Loucy (cell line): ENCODE measurements around the gene HMG20B.

Experiments
- H2AFZ ChIP-seq: fragments of 200-600 bp; sonication (generic); 2 replicates; pipeline ENCODE4 v1.6.0; 2016; ENCODE audit warnings: antibody characterized with exemption, mild to moderate bottlenecking, low read length, moderate library complexity
- H3F3A ChIP-seq: fragments of 200-600 bp; 2 replicates; pipeline ENCODE4 v1.6.0; 2016; ENCODE audit warnings: antibody characterized with exemption, low read depth, mild to moderate bottlenecking
- H3K27me3 ChIP-seq: fragments of 200-600 bp; sonication (generic); 2 replicates; pipeline ENCODE4 v1.6.1; 2014; ENCODE audit warnings: low read length, mild to moderate bottlenecking; ENCODE audit not compliant: insufficient read depth, poor library complexity, severe bottlenecking
- H3K36me3 ChIP-seq: fragments of 200-600 bp; sonication (generic); 2 replicates; pipeline ENCODE4 v1.6.1; 2016; ENCODE audit warnings: low read length; ENCODE audit not compliant: insufficient read depth
- H3K4me1 ChIP-seq: fragments of 200-600 bp; sonication (generic); 2 replicates; pipeline ENCODE4 v1.5.1; 2014; ENCODE audit warnings: low read length, mild to moderate bottlenecking; ENCODE audit not compliant: insufficient read depth, poor library complexity, severe bottlenecking
- H3K4me2 ChIP-seq: fragments of 200-600 bp; sonication (generic); 2 replicates; pipeline ENCODE4 v1.6.0; 2014; ENCODE audit warnings: antibody characterized with exemption, low read length, low read depth, mild to moderate bottlenecking; ENCODE audit not compliant: poor library complexity, severe bottlenecking
- H3K4me3 ChIP-seq: fragments of 200-600 bp; sonication (generic); 2 replicates; pipeline ENCODE4 v1.5.1; 2014; ENCODE audit warnings: low read length, mild to moderate bottlenecking, mixed read lengths; ENCODE audit not compliant: poor library complexity, severe bottlenecking
- H3K79me2 ChIP-seq: fragments of 200-600 bp; sonication (generic); 2 replicates; pipeline ENCODE4 v1.6.1; 2014; ENCODE audit warnings: low read length; ENCODE audit not compliant: insufficient read depth
- H3K9ac ChIP-seq: fragments of 200-600 bp; sonication (generic); 2 replicates; pipeline ENCODE4 v1.6.0; 2014; ENCODE audit warnings: mild to moderate bottlenecking, low read depth, low read length, moderate library complexity; ENCODE audit not compliant: poor library complexity, severe bottlenecking
- H3K9me2 ChIP-seq: fragments of 200-600 bp; sonication (generic); replicated peaks from 2 replicates; pipeline ENCODE4 v1.6.1; 2016; ENCODE audit warnings: low read depth, low read length, mixed read lengths
- H3K9me3 ChIP-seq: fragments of 200-600 bp; sonication (generic); 2 replicates; pipeline ENCODE4 v1.6.1; 2014; ENCODE audit warnings: mild to moderate bottlenecking, antibody characterized with exemption, low read length, low read depth; ENCODE audit not compliant: insufficient read depth
- H4K20me1 ChIP-seq: fragments of 200-600 bp; sonication (generic); 2 replicates; pipeline ENCODE4 v1.6.0; 2014; ENCODE audit warnings: antibody characterized with exemption, low read length, mild to moderate bottlenecking; ENCODE audit not compliant: insufficient read depth, poor library complexity, severe bottlenecking
- CTCF ChIP-seq: fragments of 200-600 bp; sonication (generic); conservative IDR thresholded peaks from 2 replicates; pipeline ENCODE4 v1.5.1; 2014; ENCODE audit warnings: mild to moderate bottlenecking, antibody characterized with exemption, low read length
- EZH2phosphoT487 ChIP-seq: fragments of 200-600 bp; IDR thresholded peaks from 2 replicates; pipeline ENCODE4 v1.6.1; 2018; ENCODE audit warnings: antibody characterized with exemption, mild to moderate bottlenecking, moderate library complexity, borderline replicate concordance

Gene HMG20B

DNA sequence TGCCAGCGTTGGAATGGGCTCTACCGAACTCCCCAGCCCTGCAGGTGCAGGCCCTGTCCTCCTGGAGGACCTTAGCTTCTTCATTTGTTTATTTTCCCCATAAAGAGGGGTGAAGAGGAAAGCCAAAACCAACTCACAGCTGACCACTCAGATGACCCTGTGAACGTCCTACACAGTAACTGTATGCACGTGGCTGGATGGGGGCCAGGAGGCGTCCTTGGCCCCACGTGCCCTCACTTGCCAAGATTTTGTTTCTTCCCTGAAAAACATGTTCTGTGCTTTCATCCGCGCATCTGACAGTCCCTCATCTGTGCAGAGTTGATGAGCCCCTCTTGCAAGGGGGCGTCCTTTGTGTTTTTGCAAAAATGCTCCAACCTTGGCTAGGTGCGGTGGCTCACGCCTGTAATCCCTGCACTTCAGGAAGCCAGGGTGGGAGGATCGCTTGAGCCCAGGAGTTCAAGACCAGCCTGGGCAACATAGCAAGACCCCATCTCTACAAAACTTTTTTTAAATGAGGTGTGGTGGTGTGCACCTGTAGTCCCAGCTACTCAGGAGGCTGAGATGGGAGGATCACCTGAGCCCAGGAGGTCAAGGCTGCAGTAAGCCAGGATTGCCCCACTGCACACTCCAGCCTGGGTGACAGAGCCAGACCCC lies 39.1 kb upstream of the HMG20B start:
- H3K36me3 ChIP-seq: peaks cover 66% of the 10 kb centered on the region; the same call in 1 of the 2 replicates
- no peaks in the 10 kb centered on the region for H4K20me1 ChIP-seq
- no peak overlapping the region for H3K9ac ChIP-seq

DNA sequence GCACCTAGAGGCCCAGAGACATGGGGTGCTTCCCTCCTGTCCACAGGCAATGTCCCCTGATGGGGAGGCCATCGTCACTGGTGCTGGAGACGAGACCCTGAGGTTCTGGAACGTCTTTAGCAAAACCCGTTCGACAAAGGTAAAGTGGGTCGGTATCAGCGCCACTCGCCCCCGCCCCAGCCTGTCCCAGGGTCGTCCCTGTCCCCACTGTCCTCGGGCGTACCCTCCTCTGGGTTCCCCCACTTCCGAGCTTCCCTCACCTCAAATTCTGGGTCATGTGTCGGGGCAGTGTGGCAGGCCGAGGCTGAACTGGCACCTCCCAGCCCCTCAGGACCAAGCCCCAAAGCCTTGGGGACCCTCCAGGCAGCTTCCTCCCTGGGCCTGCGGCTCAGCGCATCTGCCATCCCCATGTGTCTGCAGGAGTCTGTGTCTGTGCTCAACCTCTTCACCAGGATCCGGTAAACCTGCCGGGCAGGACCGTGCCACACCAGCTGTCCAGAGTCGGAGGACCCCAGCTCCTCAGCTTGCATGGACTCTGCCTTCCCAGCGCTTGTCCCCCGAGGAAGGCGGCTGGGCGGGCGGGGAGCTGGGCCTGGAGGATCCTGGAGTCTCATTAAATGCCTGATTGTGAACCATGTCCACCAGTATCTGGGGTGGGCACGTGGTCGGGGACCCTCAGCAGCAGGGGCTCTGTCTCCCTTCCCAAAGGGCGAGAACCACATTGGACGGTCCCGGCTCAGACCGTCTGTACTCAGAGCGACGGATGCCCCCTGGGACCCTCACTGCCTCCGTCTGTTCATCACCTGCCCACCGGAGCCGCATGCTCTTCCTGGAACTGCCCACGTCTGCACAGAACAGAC lies 38.1 kb upstream of the HMG20B start:
- Histone ChIP-seq H3F3A (no peaks in the 10 kb centered on the region), H3K9me3 (no peaks in the 10 kb centered on the region), H3K79me2 (no peaks in the 10 kb centered on the region), H3K4me2 (no peak overlapping the region), H3K9me2 (no peaks in the 10 kb centered on the region), H2AFZ (no peak overlapping the region), H3K36me3 (peaks cover 68% of the 10 kb centered on the region; the same call in 1 of the 2 replicates), H4K20me1 (no peaks in the 10 kb centered on the region), H3K4me1 (no peaks in the 10 kb centered on the region), H3K9ac (no peak overlapping the region), H3K27me3 (no peaks in the 10 kb centered on the region), H3K4me3 (no peak overlapping the region)
- no peak for TF ChIP-seq EZH2phosphoT487
- TF ChIP-seq CTCF: no peak

More for the DNA sequence above, 39.1 kb upstream of the HMG20B start:
- Histone ChIP-seq H3K9me3 (no peaks in the 10 kb centered on the region), H3K4me3 (no peak overlapping the region), H3K9me2 (no peaks in the 10 kb centered on the region), H3K4me2 (no peak overlapping the region), H3K4me1 (no peaks in the 10 kb centered on the region), H3K27me3 (no peaks in the 10 kb centered on the region), H2AFZ (no peak overlapping the region), H3F3A (no peaks in the 10 kb centered on the region), H3K79me2 (no peaks in the 10 kb centered on the region)
- no peak for TF ChIP-seq CTCF
- TF ChIP-seq EZH2phosphoT487: no peak

DNA sequence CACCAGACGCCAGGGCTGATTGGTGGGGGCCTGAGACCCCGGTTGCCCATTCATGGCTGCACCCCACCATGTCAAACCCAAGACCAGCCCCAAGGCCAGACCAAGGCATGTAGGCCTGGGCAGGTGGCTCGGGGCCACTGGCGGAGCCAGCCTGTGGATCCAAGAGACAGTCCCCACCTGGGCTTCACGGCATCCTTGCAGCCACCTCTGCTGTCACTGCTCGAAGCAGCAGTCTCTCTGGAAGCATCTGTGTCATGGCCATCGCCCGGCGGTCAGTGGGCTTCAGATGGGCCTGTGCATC lies 37.6 kb upstream of the HMG20B start:
- Histone ChIP-seq H3K9ac (no peak overlapping the region), H3K27me3 (no peaks in the 10 kb centered on the region), H3K9me2 (no peaks in the 10 kb centered on the region), H2AFZ (no peak overlapping the region), H4K20me1 (no peaks in the 10 kb centered on the region), H3K4me3 (no peak overlapping the region), H3K9me3 (no peaks in the 10 kb centered on the region), H3K4me2 (no peak overlapping the region), H3K36me3 (peaks cover 69% of the 10 kb centered on the region; the same call in 1 of the 2 replicates), H3F3A (no peaks in the 10 kb centered on the region), H3K79me2 (no peaks in the 10 kb centered on the region), H3K4me1 (no peaks in the 10 kb centered on the region)
- no peak for TF ChIP-seq CTCF
- no peak for TF ChIP-seq EZH2phosphoT487
